GM18505 (cell line): Measurements from ENCODE around the gene NLRP4.

Experiments used
- ATAC-seq: cut with Tn5 transposase; IDR thresholded peaks from one replicate; pipeline ENCODE4 v1.9.1; 2021; ENCODE audit not compliant: unreplicated experiment
- POLR2A ChIP-seq: IDR thresholded peaks from 4 replicates; pipeline ENCODE4 v1.6.1; 2011; ENCODE audit warnings: borderline replicate concordance; ENCODE audit not compliant: insufficient read depth, insufficient read length; ENCODE audit errors: extremely low read depth

Gene NLRP4

DNA sequence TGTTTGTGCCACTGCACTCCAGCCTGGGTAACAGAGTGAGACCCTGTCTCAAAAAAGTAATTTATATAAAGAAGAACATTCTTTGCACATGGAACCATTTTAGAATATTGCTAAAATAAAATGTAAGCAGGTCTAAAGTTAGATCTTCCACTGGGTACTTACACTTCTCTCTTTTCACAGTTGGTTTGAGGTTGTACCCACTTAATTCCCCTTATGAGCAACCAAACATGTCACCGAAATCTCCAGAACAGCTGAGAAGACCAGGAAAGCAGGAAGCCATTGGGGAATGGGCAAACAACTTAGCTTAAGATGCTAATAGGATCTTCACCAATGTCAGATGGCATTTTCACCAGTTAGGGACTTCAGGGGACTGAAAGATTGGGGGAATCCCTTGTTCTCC, 18.8 kb downstream of the NLRP4 start:
- TF ChIP-seq POLR2A = no peak
- ATAC-seq = no peak

DNA sequence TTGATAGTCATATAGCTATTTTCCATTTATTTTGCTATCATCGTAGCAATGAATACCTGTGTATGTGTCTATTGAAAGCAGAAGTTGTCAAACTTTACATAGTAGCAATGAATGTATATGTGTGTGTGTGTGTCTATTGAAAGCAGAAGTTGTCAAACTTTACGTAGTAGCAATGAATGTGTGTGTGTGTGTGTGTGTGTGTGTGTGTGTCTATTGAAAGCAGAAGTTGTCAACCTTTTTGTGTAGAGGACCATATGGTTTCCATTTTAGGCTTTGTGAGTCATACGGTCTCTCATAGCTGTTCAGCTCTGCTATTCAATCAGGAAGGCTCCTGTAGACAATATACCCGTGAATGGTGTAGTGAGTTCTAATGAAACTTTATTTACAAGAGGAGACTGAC, 20.8 kb downstream of the NLRP4 start:
- ATAC-seq = no peak
- TF ChIP-seq POLR2A = no peak

DNA sequence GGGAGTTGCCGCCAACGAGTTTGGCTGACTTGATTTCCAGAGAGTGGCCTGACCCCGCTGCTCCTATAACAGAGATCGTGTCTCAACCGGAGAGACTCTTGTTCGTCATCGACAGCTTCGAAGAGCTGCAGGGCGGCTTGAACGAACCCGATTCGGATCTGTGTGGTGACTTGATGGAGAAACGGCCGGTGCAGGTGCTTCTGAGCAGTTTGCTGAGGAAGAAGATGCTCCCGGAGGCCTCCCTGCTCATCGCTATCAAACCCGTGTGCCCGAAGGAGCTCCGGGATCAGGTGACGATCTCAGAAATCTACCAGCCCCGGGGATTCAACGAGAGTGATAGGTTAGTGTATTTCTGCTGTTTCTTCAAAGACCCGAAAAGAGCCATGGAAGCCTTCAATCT, 21.6 kb downstream of the NLRP4 start:
- no peak for ATAC-seq
- no peak for TF ChIP-seq POLR2A

DNA sequence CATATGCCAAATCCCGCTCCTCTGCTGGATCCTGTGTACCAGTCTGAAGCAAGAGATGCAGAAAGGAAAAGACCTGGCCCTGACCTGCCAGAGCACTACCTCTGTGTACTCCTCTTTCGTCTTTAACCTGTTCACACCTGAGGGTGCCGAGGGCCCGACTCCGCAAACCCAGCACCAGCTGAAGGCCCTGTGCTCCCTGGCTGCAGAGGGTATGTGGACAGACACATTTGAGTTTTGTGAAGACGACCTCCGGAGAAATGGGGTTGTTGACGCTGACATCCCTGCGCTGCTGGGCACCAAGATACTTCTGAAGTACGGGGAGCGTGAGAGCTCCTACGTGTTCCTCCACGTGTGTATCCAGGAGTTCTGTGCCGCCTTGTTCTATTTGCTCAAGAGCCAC, 22.1 kb downstream of the NLRP4 start:
- no peak for ATAC-seq
- no peak for TF ChIP-seq POLR2A

DNA sequence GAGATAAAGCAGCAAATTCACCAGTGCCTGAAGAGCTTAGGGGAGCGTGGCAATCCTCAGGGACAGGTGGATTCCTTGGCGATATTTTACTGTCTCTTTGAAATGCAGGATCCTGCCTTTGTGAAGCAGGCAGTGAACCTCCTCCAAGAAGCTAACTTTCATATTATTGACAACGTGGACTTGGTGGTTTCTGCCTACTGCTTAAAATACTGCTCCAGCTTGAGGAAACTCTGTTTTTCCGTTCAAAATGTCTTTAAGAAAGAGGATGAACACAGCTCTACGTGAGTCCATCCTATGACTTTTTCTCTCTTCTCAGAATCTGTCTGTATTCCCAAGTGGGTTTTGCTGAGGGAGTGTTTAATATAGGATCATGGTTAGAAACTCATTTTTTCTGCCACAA, 22.6 kb downstream of the NLRP4 start:
- TF ChIP-seq POLR2A = no peak
- ATAC-seq = no peak

DNA sequence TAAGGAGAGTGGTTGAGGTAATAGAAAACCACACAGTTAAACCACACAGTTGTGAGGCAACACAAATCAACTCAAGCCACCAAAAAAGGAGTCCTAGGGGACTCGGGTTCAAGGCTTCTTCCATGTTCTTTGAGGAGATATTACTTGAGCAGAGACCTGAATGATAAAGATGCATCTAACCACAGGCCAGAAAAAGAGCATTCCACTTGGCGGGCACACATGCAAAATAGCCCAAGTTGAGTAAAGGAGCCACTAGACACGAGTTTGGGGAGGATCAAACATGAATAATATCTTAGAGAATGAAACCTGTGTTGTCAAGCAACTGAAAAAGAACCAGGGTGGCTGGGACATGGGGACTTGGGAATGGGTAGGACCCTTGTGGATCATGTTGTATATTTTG, 30.2 kb downstream of the NLRP4 start:
- no peak for TF ChIP-seq POLR2A
- ATAC-seq = no peak

DNA sequence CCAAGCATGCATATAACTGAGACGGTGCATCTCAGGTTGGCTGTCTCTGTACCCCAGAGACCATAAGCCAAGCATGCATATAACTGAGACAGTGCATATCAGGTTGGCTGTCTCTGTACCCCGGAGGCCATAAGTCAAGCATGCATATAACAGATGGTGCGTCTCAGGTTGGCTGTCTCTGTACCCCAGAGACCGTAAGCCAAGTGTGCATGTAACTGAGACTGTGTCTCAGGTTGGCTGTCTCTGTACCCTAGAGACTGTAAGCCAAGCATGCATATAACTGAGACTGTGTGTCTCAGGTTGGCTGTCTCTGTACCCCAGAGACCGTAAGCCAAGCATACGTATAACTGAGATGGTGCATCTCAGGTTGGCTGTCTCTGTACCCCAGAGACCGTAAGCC, 30.8 kb downstream of the NLRP4 start:
- ATAC-seq = no peak

DNA sequence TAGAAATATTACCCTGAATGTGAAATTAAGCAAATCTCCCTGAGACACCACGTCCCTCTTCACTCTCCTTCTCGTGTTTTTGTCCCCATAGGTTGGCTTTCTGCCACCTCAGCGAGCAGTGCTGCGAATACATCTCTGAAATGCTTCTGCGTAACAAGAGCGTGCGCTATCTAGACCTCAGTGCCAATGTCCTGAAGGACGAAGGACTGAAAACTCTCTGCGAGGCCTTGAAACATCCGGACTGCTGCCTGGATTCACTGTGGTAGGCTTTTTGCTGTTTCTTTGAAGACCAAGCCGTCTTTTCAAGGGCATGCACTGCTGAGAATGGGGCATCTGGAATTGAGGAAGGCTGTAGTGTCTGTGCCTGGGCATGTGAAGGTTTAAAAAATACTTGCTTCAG, 34.4 kb downstream of the NLRP4 start:
- no peak for TF ChIP-seq POLR2A
- ATAC-seq = no peak

More for the DNA sequence above, 30.8 kb downstream of the NLRP4 start:
- TF ChIP-seq POLR2A = no peak

DNA sequence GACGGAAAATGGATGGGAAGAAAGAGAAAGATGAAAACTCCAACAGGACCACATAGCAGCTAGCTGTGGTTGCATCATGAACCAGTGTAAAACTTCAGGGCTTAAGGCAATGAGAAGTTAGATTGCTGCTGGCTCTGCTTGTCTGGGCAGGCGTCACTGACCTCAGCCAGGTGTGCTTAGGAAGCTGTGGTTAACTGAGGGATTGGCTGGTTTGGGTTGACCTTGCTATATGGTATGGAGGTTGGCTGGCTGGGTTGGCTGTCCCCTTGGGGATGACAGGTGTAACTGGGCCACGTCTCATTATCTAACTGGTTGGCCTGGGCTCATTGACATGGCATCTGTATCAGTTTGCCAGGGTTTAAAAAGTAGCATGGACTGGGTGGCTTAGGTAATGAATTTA, 40.9 kb downstream of the NLRP4 start:
- no peak for TF ChIP-seq POLR2A
- no peak for ATAC-seq

DNA sequence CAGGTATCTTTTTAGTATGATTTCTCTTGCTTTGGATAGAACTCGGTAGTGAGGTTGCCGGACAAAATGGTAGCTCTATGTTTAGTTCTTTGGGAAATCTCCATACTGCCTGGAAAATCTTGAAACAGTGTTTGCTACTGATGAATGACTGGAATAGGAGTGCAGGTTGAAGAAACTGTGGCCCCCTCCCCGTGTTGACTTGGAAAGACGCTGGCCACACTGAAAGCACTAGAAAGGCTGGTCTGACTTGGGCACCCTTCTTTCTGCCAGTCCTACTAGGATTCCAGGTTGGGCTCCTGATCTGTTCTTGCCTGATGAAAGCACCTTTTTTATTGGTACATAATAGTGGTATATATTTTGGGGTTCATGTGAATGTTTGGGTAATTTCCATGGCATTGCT, 46.3 kb downstream of the NLRP4 start:
- no peak for ATAC-seq
- no peak for TF ChIP-seq POLR2A

DNA sequence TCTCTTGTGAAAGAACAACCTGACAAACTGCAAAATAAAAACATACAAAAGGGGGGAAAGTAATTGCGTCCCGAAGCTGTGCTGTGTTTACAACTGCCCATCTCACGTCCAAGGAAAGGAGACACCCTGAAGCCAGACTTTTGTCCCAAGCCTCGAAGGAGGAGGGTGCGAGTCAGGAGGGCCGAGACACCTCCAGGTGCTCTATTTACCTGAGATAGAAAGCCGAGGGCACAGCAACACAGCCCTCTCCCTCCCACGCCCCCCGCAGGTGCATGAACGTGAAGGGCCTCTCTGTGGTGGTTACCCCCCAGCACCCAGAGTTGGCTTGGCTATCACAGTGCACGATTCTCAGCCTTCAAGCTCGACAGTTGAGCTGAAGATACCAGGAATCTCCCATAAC, 62.6 kb downstream of the NLRP4 start:
- TF ChIP-seq POLR2A = no peak
- no peak for ATAC-seq

DNA sequence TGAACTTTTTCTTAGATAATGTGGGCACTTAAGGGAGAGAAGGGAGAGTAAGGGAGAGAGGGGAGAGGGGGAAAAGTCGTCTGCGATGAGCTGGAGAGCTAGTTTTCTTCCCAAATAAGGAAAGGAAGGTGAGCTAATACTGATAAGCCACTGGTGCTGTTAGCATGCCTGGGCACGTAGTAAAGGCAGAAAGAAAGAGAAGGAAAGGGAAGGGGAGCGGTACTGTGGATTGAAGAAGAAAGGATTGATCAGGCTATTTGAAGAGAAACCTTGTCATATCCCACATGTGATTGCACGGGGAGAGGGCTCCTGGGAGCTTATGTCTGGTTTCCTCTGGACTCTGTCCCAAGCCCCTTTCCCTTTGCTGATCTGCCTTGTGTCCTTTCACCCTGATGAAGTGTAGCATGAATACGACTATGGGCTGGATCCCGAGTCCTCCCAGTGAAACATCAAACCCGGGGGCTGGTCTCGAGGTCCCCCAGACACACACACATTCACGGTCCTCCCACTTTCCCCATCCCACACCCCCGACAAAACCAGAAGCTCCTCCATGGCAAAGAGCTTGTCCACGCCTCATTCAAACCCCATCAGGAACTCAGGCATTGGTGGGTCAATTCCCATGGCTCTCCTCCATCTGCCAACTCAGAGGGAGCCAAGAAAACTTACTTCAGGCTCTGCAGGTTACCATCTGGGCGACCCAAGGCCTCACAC, 65.2 kb downstream of the NLRP4 start:
- no peak for TF ChIP-seq POLR2A
- no peak for ATAC-seq

DNA sequence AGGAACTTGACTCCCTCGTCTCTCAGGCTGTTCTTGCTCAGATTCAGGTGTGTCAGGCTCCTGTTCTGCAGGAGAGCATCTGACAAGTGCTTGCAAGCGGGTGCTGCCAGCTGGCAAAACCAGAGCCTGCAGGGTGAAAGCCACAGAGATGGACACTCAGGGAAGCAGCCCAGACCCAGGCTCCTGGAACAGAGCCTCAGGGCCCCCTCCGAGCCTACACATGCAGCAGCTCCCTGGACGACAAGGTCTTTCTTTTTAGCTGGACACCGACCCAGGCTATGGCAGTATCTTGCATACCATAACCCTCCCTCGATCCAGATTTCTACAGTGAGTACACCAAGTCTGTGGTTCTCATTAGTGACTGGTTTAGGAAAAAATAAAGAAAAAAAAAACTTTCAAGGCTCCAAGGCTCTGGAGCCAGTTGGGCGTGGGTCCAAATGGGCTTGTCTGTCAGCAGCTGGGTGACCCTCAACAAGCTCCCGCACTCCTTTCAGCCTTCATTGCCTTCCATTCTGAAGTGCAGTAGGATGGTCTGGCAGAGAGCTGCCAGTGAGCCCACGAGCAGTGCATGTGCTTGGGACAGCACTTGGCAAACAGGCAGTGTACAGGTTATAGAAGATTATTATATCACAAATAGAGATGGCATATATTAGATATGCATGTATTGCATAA, 65.9 kb downstream of the NLRP4 start:
- TF ChIP-seq POLR2A = no peak
- no peak for ATAC-seq

DNA sequence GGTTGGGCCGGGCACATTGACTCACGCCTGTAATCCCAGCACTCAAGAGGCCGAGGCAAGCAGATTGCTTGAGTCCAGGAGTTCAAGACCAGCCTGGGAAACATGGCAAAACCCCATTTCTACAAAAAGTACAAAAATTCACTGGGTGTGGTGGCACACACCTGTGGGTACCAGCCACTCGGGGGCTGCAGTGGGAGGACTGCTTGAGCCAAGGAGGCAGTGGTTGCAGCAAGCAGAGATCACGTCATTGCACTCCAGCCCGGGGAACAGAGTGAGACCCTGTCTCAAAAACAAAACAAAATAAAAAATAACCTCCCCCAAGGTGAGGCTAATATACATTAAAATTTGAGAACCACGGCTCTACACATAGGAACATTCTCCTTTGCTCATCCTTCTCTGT, 70.9 kb downstream of the NLRP4 start:
- no peak for TF ChIP-seq POLR2A
- no peak for ATAC-seq
